Measurements from ENCODE around the gene COL18A1.
"Not testable (repeated sequence)": the region's sequence is repeated elsewhere in the genome, so short reads cannot be mapped to it uniquely, and the experiment has no call there.

COL18A1 gene

DNA sequence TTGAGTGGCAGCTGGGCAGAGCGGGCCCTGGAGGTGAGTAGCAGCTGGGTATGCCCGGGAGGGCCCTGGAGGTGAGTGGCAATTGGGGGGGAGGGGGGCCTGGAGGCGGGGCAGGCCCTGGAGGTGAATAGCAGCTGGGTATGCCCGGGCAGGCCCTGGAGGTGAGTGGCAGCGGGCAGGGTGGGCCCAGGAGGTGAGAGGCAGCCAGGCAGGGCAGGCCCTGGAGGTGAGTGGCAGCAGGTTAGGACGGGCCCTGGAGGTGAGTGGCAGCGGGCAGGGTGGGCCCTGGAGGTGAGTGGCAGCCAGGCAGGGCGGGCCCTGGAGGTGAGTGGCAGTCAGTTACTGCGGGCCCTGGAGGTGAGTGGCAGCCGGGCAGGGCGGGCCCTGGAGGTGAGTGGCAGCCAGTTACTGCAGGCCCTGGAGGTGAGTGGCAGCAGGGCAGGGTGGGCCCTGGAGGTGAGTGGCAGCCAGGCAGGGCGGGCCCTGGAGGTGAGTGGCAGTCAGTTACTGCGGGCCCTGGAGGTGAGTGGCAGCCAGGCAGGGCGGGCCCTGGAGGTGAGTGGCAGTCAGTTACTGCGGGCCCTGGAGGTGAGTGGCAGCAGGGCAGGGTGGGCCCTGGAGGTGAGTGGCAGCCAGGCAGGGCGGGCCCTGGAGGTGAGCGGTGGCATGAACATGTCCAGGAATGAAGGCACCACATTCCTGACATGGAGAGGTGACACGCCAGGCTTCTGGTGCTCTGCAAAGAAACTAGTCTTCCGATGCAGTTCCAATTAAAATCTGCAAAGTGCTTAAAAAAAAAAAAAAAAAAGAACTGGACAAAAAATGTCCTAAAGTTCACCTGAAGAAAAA is 122.4 kb downstream of the COL18A1 start:
- DNase-seq = not testable (repeated sequence)

DNA sequence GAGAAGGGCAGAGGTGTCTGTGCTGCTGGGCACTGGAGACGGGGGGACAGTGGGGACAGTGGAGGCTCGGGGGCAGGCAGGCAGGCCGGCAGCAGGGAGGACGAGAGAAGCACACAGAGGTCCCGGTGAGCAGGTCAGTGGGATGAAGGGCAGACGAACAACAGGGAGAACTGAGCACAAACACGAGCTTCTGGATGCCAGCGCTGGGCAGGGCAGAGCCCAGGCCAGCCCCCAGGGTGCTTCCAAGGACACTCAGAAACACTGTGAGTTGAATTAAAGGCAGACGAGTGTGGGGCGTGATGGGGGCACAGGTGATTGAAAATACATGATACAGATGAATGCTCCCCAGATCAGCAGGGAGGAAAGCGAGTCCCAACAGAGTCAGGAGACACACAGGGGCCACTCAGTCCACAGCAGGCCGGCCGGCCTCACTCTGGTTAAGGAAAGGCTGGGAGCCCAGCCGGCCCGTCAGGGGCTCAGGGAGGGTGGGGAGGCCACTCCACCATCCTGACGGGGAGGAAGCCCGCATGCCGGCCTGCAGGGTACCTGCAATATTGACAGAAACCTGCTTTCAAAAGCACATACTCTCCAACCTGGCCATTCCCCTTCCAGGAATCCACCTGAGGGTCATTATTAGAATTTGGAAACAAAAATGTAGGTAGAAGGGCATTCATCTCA is 123.2 kb downstream of the COL18A1 start:
- no peak for DNase-seq

DNA sequence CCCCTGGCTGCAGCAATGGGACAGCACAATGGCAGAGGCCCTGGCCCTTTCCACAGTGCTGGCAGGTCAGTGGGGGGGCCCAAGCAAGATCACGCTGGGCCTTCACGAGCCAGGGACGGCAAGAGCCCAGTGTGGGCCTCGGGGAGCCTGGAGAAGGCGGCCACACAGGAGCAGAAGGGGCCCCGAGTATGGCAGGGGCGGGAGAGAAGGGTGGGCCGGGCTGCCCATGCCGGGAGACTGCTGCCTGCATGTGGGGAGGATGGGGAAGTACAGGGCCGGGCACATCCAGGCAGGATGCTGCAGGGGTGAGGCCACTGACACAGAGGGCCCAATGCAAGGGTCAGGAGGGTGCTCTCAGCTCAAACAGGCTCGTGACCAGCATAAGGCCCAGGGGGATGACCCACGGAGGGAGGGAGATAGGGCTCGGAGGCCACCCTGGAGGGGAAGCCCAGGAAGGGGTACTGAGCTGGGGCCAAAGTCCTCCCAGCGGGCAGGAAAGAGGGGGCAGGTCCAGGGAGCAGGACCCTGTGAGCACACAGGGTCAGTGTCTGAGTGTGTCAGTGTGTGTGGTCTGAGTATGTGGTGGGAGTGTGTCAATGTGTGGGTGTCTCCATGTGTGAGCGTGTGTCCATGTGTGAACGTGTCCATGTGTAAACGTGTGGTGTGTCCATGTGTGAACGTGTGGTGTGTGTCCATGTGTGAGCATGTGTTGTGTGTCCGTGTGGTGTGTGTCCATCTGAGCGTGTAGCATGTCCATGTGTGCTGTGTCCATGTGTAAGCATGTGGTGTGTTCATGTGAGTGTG is 124.2 kb downstream of the COL18A1 start:
- DNase-seq = no peak

DNA sequence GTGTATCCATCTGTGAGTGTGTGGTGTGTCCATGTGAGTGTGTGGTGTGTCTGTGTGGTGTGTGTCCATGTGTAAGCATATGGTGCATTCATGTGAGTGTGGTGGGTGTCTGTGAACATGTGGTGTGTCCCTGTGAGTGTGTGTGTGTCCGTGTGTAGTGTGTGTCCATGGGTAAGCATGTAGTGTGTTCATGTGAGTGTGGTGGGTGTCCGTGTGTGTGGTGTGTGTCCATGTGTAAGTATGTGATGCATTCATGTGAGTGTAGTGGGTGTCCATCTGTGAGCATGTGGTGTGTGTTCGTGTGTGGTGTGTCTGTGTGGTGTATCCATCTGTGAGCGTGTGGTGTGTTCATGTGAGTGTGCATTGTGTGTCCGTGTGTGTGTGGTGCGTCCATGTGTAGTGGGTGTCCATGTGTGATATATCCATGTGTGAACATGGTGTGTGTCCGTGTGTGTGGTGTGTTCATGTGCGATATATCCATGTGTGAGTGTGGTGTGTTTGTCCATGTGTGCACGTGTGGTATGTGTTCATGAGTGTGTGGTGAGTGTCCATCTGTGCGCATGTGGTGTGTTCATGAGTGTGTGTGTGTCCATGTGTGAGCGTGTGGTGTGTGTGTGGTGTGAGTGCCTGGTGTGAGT is 124.9 kb downstream of the COL18A1 start:
- no peak for DNase-seq

DNA sequence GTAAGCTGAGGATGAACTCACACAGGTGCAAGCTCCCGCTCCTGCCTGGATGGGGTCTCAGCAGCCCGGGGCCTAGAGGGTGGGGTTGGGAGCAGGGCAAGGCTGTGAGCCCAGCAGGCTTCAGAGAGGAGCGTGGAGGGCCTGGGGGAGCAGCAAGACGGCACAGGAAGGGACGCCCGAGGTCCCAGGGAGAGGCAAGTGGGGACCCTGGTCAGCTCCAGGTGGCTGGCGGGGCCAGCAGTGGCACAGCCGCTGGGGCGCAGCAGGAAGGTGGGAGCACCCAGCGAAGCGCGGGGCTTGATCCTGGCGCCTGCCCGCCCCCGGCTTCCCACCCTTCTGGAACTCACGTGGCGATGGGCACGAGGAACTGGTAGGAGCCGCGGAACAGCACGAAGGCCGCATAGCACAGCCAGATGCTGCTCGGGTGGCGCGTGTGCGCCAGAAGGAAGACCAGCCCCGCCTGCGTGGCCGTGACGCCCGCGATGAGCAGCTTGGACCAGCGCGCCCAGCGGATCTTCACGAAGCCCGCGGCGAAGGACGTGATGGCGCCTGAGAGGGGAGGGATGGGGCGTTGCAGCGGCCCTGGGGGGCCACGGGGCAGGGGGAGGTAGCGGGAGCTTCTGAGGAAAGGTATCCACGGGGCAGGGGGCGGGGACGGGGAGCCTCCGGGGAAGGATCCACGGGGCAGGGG is 125.6 kb downstream of the COL18A1 start:
- DNase-seq = no peak

DNA sequence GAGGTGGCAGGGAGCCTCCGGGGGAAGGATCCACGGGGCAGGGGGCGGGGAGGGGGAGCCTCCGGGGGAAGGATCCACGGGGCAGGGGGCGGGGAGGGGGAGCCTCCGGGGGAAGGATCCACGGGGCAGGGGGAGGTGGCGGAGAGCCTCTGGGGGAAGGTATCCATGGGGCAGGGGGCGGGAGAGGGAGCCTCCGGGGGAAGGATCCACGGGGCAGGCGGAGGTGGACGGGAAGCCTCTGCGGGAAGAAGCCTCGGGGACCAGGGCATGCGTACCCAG is 126.1 kb downstream of the COL18A1 start:
- not testable (repeated sequence) for DNase-seq

DNA sequence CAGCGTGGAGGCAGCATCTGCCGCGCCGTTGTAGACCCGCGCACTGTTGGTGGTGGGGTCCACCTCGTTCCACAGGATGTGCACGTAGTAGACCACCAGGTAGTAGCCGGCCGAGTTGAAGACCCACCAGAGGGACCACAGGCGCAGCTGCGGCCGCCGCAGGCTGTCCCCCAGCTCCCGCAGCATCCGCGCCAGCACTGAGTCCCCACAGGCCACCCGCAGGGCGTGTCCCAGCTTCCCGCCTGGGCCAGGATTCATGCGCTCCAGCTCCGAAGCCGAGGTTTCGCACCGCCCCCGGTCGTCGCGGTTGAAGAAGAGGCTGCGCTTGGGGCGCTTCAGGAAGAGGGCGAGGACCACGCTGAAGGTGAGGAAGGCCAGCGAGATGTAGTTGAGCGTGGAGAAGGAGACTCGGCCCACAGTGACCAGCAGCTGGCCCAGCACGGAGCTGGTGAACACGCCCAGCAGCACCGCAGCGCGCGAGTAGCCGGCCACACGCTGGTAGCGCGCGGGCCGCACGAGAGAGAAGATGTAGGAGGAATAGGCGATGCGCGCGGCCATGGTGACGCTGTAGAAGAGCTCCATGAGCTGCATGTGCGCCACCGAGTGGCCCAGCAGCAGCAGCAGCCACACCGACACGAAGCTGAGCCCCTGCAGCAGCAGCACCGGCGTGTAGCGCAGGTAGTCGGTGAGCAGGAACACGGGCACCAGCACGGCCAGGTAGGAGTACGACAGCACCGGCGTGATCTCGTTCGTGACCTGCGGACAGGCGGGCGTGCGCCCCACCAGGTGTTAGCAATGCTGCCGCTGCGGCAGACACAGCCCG is 126.6 kb downstream of the COL18A1 start:
- DNase-seq = no peak

DNA sequence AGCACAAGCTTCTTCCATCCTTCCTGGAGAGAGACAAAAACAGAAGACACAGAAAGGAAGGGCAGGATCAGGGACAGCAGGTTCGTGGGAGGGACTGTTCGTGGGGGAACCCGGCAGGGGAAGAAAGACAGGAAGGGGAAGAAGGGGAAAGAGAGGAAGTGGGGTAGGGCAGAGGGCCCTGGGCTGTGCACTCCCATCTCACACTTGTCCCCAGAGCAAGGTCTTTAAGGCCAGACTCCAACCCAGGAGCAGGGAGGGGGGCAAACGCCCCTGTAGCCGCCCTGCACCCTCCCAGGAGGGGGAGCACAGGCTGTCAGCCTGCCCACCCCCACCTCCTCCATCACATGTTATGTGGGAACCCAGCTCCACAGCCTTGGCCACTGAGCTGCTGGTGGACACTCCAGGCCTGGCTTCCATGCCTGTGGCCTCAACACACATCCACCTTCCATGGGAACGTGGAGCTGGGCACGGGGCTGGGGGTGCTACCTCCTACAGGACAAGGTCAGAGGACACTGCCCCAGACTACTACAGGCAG is 127.9 kb downstream of the COL18A1 start:
- no peak for DNase-seq

DNA sequence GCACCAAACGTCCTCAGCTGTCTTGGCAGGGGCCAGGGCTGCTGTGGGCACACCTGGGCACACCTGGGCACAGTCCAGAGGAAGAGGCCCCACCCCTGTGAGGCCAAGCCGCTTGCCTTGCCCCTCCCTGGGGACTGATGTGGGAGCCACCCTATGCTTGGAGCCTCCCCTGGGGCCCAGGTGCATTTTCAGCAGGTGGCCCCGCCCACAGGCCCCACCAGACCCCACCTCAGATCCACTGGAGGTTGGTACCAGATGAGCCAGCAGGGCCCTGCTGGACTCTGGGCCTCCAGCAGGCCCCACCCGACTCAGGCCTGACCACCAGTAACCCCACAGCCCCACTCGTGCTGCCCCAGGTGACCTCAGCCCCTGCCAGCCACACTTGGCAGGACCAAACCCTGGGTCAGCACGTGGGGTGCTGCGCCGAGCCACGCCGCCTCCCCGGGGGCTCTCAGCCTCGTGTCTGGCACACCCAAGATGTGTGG is 128.4 kb downstream of the COL18A1 start:
- no peak for DNase-seq

DNA sequence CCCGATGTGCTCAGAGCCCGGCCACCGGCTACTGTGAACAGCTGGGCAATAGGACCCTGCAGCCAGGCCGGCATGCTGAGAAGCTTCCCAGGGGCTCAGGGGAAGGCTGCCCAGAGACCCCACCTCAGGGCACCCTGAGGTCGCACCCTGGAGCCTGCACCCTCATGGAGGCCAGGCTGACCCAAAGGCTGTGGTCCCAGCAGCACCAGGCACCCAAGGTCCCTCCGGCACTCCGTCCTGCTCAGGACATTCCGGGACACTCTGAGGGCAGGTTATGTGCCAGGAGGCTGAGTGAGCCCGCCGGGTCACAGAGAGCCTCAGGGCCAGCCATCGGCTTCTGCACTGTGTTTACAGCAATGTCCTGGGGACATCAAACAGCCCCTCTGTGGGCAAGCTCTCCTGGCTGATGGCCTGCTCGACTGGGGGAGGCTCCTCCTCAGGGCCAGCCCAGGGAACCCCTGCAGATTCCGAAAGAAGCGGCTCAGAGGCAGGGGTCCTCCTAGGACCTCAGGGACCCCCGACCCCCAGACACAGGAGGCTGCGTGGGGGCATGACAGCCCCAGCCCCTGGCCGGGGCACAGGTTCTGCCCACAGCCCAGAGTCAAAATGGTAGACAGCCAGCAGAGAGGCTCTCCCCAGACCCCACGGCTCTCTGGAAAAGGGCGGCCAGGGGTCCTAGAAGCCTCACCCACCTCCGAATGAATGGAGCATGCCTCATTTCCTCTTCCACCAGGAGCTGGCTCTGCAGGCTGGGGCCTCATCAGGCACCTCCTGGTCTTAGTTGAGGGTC is 129.1 kb downstream of the COL18A1 start:
- no peak for DNase-seq

DNA sequence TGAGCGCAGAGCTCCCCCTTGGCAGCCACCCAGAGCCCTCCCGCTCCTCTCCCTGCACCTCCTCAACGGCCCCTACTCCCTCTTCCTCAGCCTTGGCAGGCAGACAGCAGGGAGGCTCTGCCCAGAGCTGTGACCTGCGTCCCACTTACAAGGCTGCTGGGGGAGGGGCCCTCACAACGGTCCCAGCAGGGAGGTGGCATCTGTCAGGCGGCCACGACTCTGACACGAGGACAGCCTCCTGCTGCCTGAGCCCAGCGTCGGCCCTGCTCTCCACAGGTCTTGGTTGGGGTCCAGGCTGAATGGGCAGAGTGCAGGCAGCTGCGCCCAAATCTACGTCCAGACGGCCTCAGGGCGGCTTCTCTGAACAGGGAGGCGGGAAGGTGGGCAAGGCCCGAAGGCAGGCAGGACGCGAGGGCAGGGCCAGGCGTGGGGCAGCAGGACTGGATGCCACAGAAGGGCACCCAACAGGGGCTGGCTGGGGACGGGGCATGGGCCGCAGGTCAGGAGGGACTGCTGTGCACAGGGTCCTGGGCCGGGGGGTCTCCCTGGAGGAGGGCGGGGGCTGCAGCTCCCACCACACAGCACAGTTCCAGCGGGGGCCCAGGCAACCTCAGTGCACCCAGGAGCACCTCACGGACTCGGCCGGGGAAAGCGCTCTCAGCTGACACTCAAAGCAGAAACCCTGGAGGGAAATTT is 129.8 kb downstream of the COL18A1 start:
- no peak for DNase-seq

DNA sequence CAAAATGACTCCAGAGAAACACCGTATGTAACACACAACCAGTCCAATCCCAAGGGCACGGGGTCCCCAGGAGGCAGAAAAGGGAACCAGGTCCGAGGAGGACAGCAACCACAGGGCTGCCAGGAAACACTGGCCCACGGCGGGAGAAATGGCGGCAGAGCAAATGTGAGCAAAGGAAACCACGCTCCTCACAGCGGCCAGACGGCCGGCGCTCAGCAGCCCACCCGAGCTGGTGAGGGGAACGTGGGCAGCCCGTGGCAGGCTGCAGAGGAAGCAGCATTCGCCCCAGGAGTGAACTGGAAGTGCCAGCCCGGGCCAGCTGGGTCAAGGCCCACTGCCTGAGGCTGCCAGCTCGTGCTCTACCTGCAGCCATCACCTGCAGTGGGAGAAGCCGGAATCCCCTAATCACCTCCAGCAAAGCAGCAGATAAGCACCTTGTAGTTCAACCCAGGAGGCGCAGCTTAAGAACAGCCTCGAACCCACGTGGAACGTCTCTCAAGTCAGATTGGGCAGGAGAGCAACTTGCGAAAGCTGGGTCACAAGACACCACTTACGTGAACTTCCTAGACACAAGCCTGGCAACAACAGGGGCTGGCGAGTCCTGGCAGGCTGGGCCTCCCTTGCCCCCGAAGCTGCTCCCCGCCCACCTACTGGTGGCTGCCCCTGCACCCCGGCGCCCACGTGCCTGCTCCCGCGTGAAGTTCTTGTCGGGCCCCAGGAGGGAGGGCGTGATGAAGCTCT is 130.5 kb downstream of the COL18A1 start:
- no peak for DNase-seq

DNA sequence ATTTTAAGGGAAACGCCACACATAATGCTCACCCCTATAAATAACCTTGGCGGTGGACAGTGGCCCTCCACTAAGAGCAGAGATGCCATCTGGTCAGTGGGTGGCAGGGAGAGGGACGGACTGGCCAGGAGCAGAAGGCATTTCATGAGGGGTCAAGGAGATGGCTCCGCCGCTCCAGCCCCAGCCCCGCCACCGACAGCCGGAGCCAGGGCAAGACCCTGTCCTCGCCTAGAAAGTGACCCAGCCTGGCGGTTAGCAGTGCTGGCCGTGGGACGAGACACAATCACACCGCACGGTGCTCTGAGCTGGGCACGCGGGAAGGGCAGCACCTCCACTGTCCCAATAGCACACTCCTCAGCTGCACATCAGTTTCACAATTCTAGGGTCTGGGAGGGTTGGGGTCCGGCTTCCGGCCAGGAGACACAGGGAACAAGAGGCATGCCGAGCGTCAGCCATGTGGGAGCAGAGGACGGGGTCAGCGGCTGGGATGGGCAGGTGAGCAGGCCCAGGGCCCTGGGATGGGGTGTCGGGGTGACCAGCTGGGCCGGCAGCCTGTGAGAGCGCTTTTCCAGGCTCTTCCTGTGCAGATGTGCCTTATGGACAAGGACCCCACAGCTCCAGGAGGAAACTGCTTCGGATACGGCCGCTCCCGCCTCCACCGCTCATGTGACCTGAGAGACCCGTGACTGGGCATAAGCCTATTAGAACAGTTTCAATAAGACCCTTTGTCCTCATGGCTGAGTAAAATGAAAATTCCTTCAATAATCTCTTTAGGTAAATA is 131.5 kb downstream of the COL18A1 start:
- DNase-seq = no peak

DNA sequence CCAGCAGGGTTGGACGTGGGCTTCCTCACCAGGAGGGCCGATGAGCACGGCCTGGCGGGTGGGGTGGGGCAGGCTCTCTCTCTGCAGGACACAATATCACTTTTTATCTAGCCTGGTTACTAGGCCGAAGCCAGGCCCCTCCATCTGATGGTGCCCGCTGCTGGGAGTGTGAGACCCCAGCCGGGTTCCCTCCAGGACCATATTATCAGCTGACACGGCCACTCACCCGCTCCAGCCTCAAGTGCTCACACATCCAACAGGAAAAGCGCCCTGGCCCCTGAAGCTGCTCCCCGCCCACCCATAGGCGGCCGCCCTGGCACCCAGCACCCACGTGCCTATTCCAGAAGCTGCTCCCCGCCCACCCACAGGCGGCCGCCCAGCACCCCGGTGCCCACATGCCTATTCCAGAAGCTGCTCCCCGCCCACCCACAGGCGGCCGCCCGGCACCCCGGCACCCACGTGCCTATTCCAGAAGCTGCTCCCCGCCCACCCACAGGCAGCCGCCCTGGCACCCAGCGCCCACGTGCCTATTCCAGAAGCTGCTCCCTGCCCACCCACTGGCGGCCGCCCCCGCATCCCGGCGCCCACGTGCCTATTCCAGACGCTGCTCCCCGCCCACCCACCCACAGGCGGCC is 132.3 kb downstream of the COL18A1 start:
- no peak for DNase-seq

DNA sequence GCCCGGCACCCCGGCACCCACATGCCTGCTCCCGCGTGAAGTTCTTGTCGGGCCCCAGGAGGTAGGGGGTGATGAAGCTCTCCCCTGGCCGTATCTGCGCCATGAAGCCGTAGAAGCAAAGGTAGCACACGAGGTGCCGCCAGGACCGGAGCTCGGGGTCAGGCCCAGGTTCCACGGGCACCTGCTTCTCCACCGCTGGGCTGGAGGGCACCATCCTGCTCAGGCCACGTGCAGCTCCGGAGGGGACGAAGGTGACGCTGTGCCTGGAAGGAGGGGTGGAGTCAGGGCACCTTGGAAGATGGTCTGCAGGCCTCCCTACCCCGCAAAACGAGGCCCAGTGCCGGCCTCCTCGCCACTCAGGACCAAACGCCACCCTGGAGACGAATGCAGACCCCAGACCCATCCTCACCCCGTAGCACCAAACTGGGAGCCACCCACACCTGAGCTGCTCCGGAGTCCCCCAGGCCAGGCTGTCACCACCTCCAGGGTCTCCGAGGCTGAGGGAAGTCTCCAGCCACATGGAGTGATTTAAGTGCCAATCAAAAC is 132.9 kb downstream of the COL18A1 start:
- DNase-seq = no peak

DNA sequence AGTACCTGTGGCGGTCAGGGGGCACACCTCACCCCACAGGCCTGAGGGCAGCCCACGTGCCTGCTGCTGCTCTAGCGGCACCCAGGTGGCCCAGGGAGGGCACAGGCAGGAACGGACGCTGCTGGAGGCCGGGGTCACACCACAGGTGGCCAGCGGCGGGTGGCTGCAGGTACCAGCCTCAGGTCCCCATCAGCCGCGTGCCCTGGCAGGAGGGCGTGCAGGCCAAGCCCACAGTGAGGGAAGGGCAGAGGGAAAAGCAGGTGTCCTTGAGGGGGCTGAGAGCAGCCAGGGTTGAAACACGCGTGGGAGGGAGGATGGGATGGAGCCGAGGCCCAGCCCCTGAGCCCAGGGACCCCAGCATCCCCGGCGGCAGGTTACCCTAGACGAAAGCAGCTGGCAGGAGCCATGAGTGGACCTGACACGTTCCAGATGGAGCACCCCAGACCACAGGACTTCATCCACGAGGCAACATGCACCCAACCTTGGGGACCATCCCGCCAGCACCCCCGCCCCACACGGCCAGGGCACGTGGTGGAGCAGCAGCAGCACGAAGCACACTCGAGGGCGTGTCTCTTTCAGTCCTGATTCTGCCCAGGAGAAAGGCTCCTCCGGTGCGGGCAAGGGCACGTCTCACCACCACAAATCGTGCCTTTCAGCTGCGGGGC is 133.5 kb downstream of the COL18A1 start:
- DNase-seq = no peak

Data from OCI-M1 (cell line).